Endothelial cell (in vitro differentiated cells): Measurements from ENCODE around the gene HS3ST3A1. TPM values are rescaled to one million over a fixed set of nuclear protein-coding genes. Genes with fewer than 3 reads are reported as not detected.

ENCODE experiments used
- DNase-seq: peaks from one replicate; pipeline ENCODE4 v3.0.0; 2021; ENCODE audit warnings: low spot score
- H3K27ac Mint-ChIP-seq: one replicate; pipeline ENCODE4 v1.8.0; 2021; ENCODE audit warnings: mixed read lengths, inconsistent platforms; ENCODE audit not compliant: unreplicated experiment
- H3K27me3 Mint-ChIP-seq: one replicate; pipeline ENCODE4 v1.8.0; 2021; ENCODE audit warnings: mild to moderate bottlenecking, moderate library complexity, mixed read lengths, inconsistent platforms; ENCODE audit not compliant: unreplicated experiment
- H3K36me3 Mint-ChIP-seq: one replicate; pipeline ENCODE4 v1.8.0; 2021; ENCODE audit warnings: mild to moderate bottlenecking, low read depth, mixed read lengths, inconsistent platforms; ENCODE audit not compliant: unreplicated experiment
- H3K4me1 Mint-ChIP-seq: one replicate; pipeline ENCODE4 v1.8.0; 2021; ENCODE audit warnings: mild to moderate bottlenecking, mixed read lengths, inconsistent platforms; ENCODE audit not compliant: unreplicated experiment
- H3K4me3 Mint-ChIP-seq: one replicate; pipeline ENCODE4 v1.8.0; 2021; ENCODE audit warnings: mild to moderate bottlenecking, mixed read lengths, inconsistent platforms; ENCODE audit not compliant: unreplicated experiment
- H3K9me3 Mint-ChIP-seq: one replicate; pipeline ENCODE4 v1.8.0; 2021; ENCODE audit warnings: mixed read lengths, inconsistent platforms; ENCODE audit not compliant: unreplicated experiment
- CTCF ChIP-seq: fragments of 200-600 bp; sonication (generic); IDR thresholded peaks from one replicate; pipeline ENCODE4 v1.5.0; 2021; ENCODE audit warnings: antibody characterized with exemption; ENCODE audit not compliant: unreplicated experiment
- total RNA-seq: library from RNA; stranded (reverse); fragmentation: NEBNext Ultra II Directional; extraction: Animal tissue kit (Norgen Biotek cat#: 25700); gene quantifications from one replicate; pipeline ENCODE4 v1.2.1, GENCODE V29; 2021; ENCODE audit not compliant: unreplicated experiment

The HS3ST3A1 gene
- total RNA-seq, 1 donor from 2014 or later, result 1.1 TPM

GRCh38 chr17:13593021-13593751 lies 8.5 kb downstream of the HS3ST3A1 start:
- Mint-ChIP-seq H3K27ac (no peak overlapping the region), H3K36me3 (no peaks in the 10 kb centered on the region), H3K9me3 (no peaks in the 10 kb centered on the region), H3K27me3 (no peaks in the 10 kb centered on the region), H3K4me3 (no peak overlapping the region), H3K4me1 (peaks cover 6% of the 10 kb centered on the region)
- no peak for DNase-seq
- no peak for TF ChIP-seq CTCF

GRCh38 chr17:13592427-13592826 lies 9.3 kb downstream of the HS3ST3A1 start:
- Mint-ChIP-seq H3K9me3 (no peaks in the 10 kb centered on the region), H3K4me3 (no peak overlapping the region), H3K36me3 (no peaks in the 10 kb centered on the region), H3K4me1 (peaks cover 6% of the 10 kb centered on the region), H3K27me3 (no peaks in the 10 kb centered on the region), H3K27ac (no peak overlapping the region)
- no peak for TF ChIP-seq CTCF
- DNase-seq, result no peak

GRCh38 chr17:13590441-13590840 lies 11.3 kb downstream of the HS3ST3A1 start:
- no peak overlapping the region for H3K27ac Mint-ChIP-seq
- DNase-seq, result no peak
- H3K4me1 Mint-ChIP-seq, result peaks cover 6% of the 10 kb centered on the region
- H3K27me3 Mint-ChIP-seq, result no peaks in the 10 kb centered on the region
- no peak for TF ChIP-seq CTCF
- H3K36me3 Mint-ChIP-seq, result no peaks in the 10 kb centered on the region
- no peak overlapping the region for H3K4me3 Mint-ChIP-seq
- no peaks in the 10 kb centered on the region for H3K9me3 Mint-ChIP-seq

GRCh38 chr17:13589658-13590057 lies 12.1 kb downstream of the HS3ST3A1 start:
- DNase-seq, result no peak
- H3K27ac Mint-ChIP-seq, result no peak overlapping the region
- no peaks in the 10 kb centered on the region for H3K9me3 Mint-ChIP-seq

More at GRCh38 chr17:13589658-13590057, 12.1 kb downstream of the HS3ST3A1 start:
- TF ChIP-seq CTCF, result no peak
- peaks cover 6% of the 10 kb centered on the region for H3K4me1 Mint-ChIP-seq
- H3K27me3 Mint-ChIP-seq, result no peaks in the 10 kb centered on the region
- H3K4me3 Mint-ChIP-seq, result no peak overlapping the region
- H3K36me3 Mint-ChIP-seq, result no peaks in the 10 kb centered on the region
